Mesenchymal stem cell (in vitro differentiated cells and primary cell): Measurements from ENCODE around the gene SKIL.

Experiments used
- DNase-seq: peaks from one replicate; pipeline ENCODE4 v3.0.0-alpha.2; 2013
- H2AFZ ChIP-seq: one replicate; pipeline ENCODE4 v1.6.1; 2013; ENCODE audit warnings: low read depth, mild to moderate bottlenecking, control low read depth, inconsistent platforms, low read length, moderate library complexity
- H2AK5ac ChIP-seq: 2 replicates; pipeline ENCODE4 v1.6.1; 2013; ENCODE audit warnings: low read length, moderate library complexity, mild to moderate bottlenecking, inconsistent platforms; ENCODE audit not compliant: severe bottlenecking
- H2BK120ac ChIP-seq: one replicate; pipeline ENCODE4 v1.6.1; 2013; ENCODE audit warnings: low read depth, mild to moderate bottlenecking, inconsistent platforms, low read length, moderate library complexity
- H2BK12ac ChIP-seq, 2 experiments: one replicate each; pipeline ENCODE4 v1.6.1; 2013; ENCODE audit warnings: inconsistent platforms in 2 of 2, low read length in 2 of 2, mild to moderate bottlenecking in 2 of 2, moderate library complexity in 2 of 2, control low read depth in 1 of 2
- H2BK15ac ChIP-seq: one replicate; pipeline ENCODE4 v1.6.1; 2013; ENCODE audit warnings: mild to moderate bottlenecking, low read depth, inconsistent platforms; ENCODE audit not compliant: poor library complexity, severe bottlenecking
- H2BK5ac ChIP-seq: 2 replicates; pipeline ENCODE4 v1.6.1; 2013; ENCODE audit warnings: low read depth, mild to moderate bottlenecking, low read length, control low read depth, inconsistent platforms; ENCODE audit not compliant: poor library complexity, severe bottlenecking
- H3K14ac ChIP-seq, 2 experiments: one replicate each; pipeline ENCODE4 v1.6.1; 2013; ENCODE audit warnings: inconsistent platforms in 2 of 2, low read length in 2 of 2, control low read depth in 1 of 2, mild to moderate bottlenecking in 1 of 2, moderate library complexity in 1 of 2
- H3K18ac ChIP-seq, 2 experiments: one replicate each; pipeline ENCODE4 v1.6.1; 2013; ENCODE audit warnings: inconsistent platforms in 2 of 2, low read length in 2 of 2, control low read depth in 1 of 2, low read depth in 1 of 2, mild to moderate bottlenecking in 1 of 2
- H3K23ac ChIP-seq, 2 experiments: one replicate each; pipeline ENCODE4 v1.6.1; 2013; ENCODE audit warnings: inconsistent platforms in 2 of 2, low read length in 2 of 2, mild to moderate bottlenecking in 2 of 2, moderate library complexity in 2 of 2, control low read depth in 1 of 2
- H3K27ac ChIP-seq: 2 replicates; pipeline ENCODE4 v1.5.1; 2013; ENCODE audit warnings: mild to moderate bottlenecking, moderate library complexity, low read length, control low read depth, inconsistent platforms; ENCODE audit not compliant: poor library complexity, severe bottlenecking
- H3K27me3 ChIP-seq, 2 experiments: 2 replicates each; pipeline versions ENCODE4 v1.6.1 to v1.7.0; 2013; ENCODE audit warnings: low read length in 2 of 2, mild to moderate bottlenecking in 2 of 2, moderate library complexity in 2 of 2, control low read depth in 1 of 2, inconsistent platforms in 1 of 2; ENCODE audit not compliant: control insufficient read depth in 1 of 2, insufficient read depth in 1 of 2
- H3K36me3 ChIP-seq, 2 experiments: 2 replicates each; pipeline versions ENCODE4 v1.6.1 to v1.7.0; 2013; ENCODE audit warnings: low read length in 2 of 2, control low read depth in 1 of 2, inconsistent platforms in 1 of 2, low read depth in 1 of 2, mild to moderate bottlenecking in 1 of 2; ENCODE audit not compliant: insufficient read depth in 2 of 2, control insufficient read depth in 1 of 2
- H3K4ac ChIP-seq, 2 experiments: one replicate each; pipeline ENCODE4 v1.6.1; 2013; ENCODE audit warnings: inconsistent platforms in 2 of 2, low read length in 2 of 2, mild to moderate bottlenecking in 2 of 2, moderate library complexity in 2 of 2, control low read depth in 1 of 2, low read depth in 1 of 2
- H3K4me1 ChIP-seq: 2 replicates; pipeline ENCODE4 v1.6.1; 2013; ENCODE audit warnings: low read depth, low read length, control low read depth; ENCODE audit not compliant: control insufficient read depth, insufficient read depth
- H3K4me2 ChIP-seq: 2 replicates; pipeline ENCODE4 v1.6.1; 2013; ENCODE audit warnings: low read length, mild to moderate bottlenecking, inconsistent platforms; ENCODE audit not compliant: poor library complexity, severe bottlenecking
- H3K4me3 ChIP-seq, 2 experiments: 2 replicates each; pipeline versions ENCODE4 v1.5.1 to v1.7.0; 2013; ENCODE audit warnings: low read length in 2 of 2, mild to moderate bottlenecking in 2 of 2, control low read depth in 1 of 2, low read depth in 1 of 2; ENCODE audit not compliant: insufficient read depth in 1 of 2
- H3K79me1 ChIP-seq: replicated peaks from 2 replicates; pipeline ENCODE4 v1.6.1; 2013; ENCODE audit warnings: mild to moderate bottlenecking, control low read depth, low read length, inconsistent platforms; ENCODE audit not compliant: poor library complexity, severe bottlenecking
- H3K9ac ChIP-seq: 2 replicates; pipeline ENCODE4 v1.7.0; 2013; ENCODE audit warnings: mild to moderate bottlenecking, low read length, moderate library complexity
- H3K9me3 ChIP-seq: 2 replicates; pipeline ENCODE4 v1.7.0; 2013; ENCODE audit warnings: mild to moderate bottlenecking, low read length; ENCODE audit not compliant: control insufficient read depth
- H4K8ac ChIP-seq: one replicate; pipeline ENCODE4 v1.6.1; 2013; ENCODE audit warnings: inconsistent platforms, mild to moderate bottlenecking, low read length, moderate library complexity
- H4K91ac ChIP-seq: one replicate; pipeline ENCODE4 v1.6.1; 2013; ENCODE audit warnings: mild to moderate bottlenecking, low read length, inconsistent platforms
- WGBS: methylation state at CpG from one replicate; pipeline ENCODE4 v1.1.7; 2013; ENCODE audit warnings: mixed read lengths; 5-methylcytosine and 5-hydroxymethylcytosine counted together

Gene SKIL

GRCh38 chr3:170386468-170386867 lies 29.0 kb downstream of the SKIL start:
- no peak for DNase-seq
- no peaks in the 10 kb centered on the region for H3K27me3 ChIP-seq
- 97% methylated on average over 3 of the region's 3 CpGs for WGBS

GRCh38 chr3:170387950-170388349 lies 30.4 kb downstream of the SKIL start:
- Histone ChIP-seq H3K36me3 (peaks cover 26 to 66% of the 10 kb centered on the region in 2 experiments), H3K4me1 (peaks cover 2% of the 10 kb centered on the region), H3K27ac (no peak overlapping the region), H3K18ac (no peak overlapping the region), H3K27me3 (no peaks in the 10 kb centered on the region), H2BK12ac (no peak overlapping the region), H3K4ac (no peak overlapping the region), H3K79me1 (peaks cover 13% of the 10 kb centered on the region), H3K9ac (no peak overlapping the region), H3K4me2 (no peak overlapping the region), H2BK120ac (no peak overlapping the region), H2AFZ (no peak overlapping the region), H4K8ac (no peak overlapping the region), H4K91ac (no peak overlapping the region), H3K4me3 (no peak overlapping the region), H2AK5ac (no peak overlapping the region), H3K14ac (no peak overlapping the region), H3K9me3 (no peaks in the 10 kb centered on the region), H3K23ac (no peak overlapping the region), H2BK15ac (no peak overlapping the region), H2BK5ac (no peak overlapping the region)
- DNase-seq = peak; percentile 30

More at GRCh38 chr3:170386468-170386867, 29.0 kb downstream of the SKIL start:
- H2AFZ ChIP-seq = no peak overlapping the region
- peaks cover 3% of the 10 kb centered on the region for H3K4me1 ChIP-seq
- H3K9ac ChIP-seq = no peak overlapping the region
- no peak overlapping the region for H3K14ac ChIP-seq
- no peak overlapping the region for H3K4ac ChIP-seq
- H3K23ac ChIP-seq = no peak overlapping the region
- no peaks in the 10 kb centered on the region for H3K9me3 ChIP-seq
- H4K8ac ChIP-seq = no peak overlapping the region
- no peak overlapping the region for H2BK12ac ChIP-seq
- no peak overlapping the region for H3K4me3 ChIP-seq
- no peak overlapping the region for H3K4me2 ChIP-seq
- peaks cover 36 to 53% of the 10 kb centered on the region in 2 experiments for H3K36me3 ChIP-seq
- no peak overlapping the region for H3K27ac ChIP-seq
- H2BK15ac ChIP-seq = no peak overlapping the region
- no peak overlapping the region for H2AK5ac ChIP-seq
- no peak overlapping the region for H4K91ac ChIP-seq
- peaks cover 13% of the 10 kb centered on the region for H3K79me1 ChIP-seq
- no peak overlapping the region for H2BK120ac ChIP-seq
- H2BK5ac ChIP-seq = no peak overlapping the region
- no peak overlapping the region for H3K18ac ChIP-seq

- Histone ChIP-seq H3K4me1 (no peaks in the 10 kb centered on the region), H3K4me3 (no peak overlapping the region), H2BK15ac (no peak overlapping the region), H3K36me3 (peaks cover 19 to 52% of the 10 kb centered on the region in 2 experiments), H3K9me3 (no peaks in the 10 kb centered on the region), H3K9ac (no peak overlapping the region), H4K8ac (no peak overlapping the region), H4K91ac (no peak overlapping the region), H3K27me3 (no peaks in the 10 kb centered on the region), H2AFZ (no peak overlapping the region), H3K4me2 (no peak overlapping the region), H3K4ac (no peak overlapping the region), H3K23ac (no peak overlapping the region), H2BK5ac (no peak overlapping the region), H3K18ac (no peak overlapping the region), H2BK120ac (no peak overlapping the region), H3K14ac (no peak overlapping the region), H2BK12ac (no peak overlapping the region), H3K79me1 (peaks cover 4% of the 10 kb centered on the region), H2AK5ac (no peak overlapping the region), H3K27ac (no peak overlapping the region)
- 99% methylated on average over 4 of the region's 4 CpGs for WGBS
- no peak for DNase-seq
Observed at GRCh38 chr3:170391108-170391507, 33.6 kb downstream of the SKIL start.

GRCh38 chr3:170397685-170398084 lies 40.2 kb downstream of the SKIL start:
- H3K14ac ChIP-seq = no peak overlapping the region
- no peak overlapping the region for H3K4ac ChIP-seq
- 91% methylated on average over 5 of the region's 6 CpGs for WGBS
- no peak overlapping the region for H4K8ac ChIP-seq
- H2BK5ac ChIP-seq = no peak overlapping the region
- H2BK12ac ChIP-seq = no peak overlapping the region
- no peak overlapping the region for H3K4me3 ChIP-seq
- H3K9ac ChIP-seq = no peak overlapping the region
- DNase-seq = no peak
- no peak overlapping the region for H2AK5ac ChIP-seq
- no peak overlapping the region for H3K27ac ChIP-seq
- peaks cover 1% of the 10 kb centered on the region for H3K79me1 ChIP-seq
- H2AFZ ChIP-seq = no peak overlapping the region
- peaks cover 6 to 10% of the 10 kb centered on the region in 2 experiments for H3K36me3 ChIP-seq
- no peak overlapping the region for H2BK15ac ChIP-seq
- H3K4me2 ChIP-seq = no peak overlapping the region
- no peaks in the 10 kb centered on the region for H3K27me3 ChIP-seq
- no peak overlapping the region for H3K18ac ChIP-seq
- no peaks in the 10 kb centered on the region for H3K9me3 ChIP-seq
- peaks cover 3% of the 10 kb centered on the region for H3K4me1 ChIP-seq
- no peak overlapping the region for H2BK120ac ChIP-seq
- no peak overlapping the region for H3K23ac ChIP-seq
- no peak overlapping the region for H4K91ac ChIP-seq
